ENCODE results near the gene RARB. TPM values are rescaled to one million over a fixed set of nuclear protein-coding genes. Genes with fewer than 3 reads are reported as not detected.

The RARB gene
- total RNA-seq, 1 experiment from 2014 or later = not detected

DNA sequence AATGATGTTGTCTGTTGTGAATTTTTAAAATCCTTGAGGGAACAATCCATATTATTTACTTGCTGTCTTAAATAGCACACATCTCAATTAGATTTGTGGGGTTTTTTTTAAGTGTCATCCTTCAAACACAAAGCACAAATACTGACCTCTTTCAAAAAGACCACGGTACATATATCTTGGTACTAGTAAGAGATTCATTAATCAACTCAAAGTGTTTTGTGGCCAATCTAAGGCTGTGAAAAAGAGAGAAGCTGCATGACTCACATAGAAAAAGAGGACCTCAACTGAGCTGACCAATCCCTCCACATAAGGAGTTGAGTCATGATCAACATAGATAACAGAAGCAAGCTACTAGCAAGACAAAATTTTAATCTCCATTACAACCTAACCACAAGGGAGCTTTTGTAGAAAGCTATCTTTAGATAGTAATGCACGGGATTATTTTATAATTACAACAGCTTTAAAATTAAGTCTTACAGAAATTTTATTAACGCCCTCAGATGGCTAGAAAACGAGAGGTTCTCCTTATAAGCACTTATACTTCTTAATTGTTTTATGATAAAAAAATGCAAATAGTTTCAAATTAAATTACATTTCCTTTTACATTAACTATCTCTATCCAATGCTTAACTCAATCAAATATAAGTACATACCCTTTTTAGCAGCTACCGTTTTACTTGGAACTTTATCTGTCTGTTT, 176.2 kb downstream of the RARB start:
- H3K4me1 ChIP-seq (ENCODE audit: insufficient read depth, low read length) = 0 out of 2 replicates have a peak, but pooled peaks cover 7% of the 10 kb centered on the region
- CTCF ChIA-PET = no interaction called here
- no peaks in the 10 kb centered on the region for H3F3A ChIP-seq (ENCODE audit: low read length, unreplicated experiment)
- H2AFZ ChIP-seq (ENCODE audit: low read length) = no peak overlapping the region
- ATAC-seq (peak; percentile 77), DNase-seq (peak; percentile 37)
- no peak overlapping the region for H3K9ac ChIP-seq (ENCODE audit: low read length)
- peaks cover 6% of the 10 kb centered on the region; the same call in 1 of the 2 replicates for H4K20me1 ChIP-seq (ENCODE audit: low read length)
- TF ChIP-seq EZH2 (IDR thresholded peaks at IDR 0.05; ENCODE audit: low read length, unreplicated experiment) (no peak), CTCF (conservative IDR thresholded peaks at IDR 0.05; ENCODE audit: low read depth, low read length) (no peak), EZH2phosphoT487 (IDR thresholded peaks at IDR 0.05; ENCODE audit: borderline replicate concordance, low read length) (no peak)
- H3K27me3 ChIP-seq (ENCODE audit: low read length) = no peaks in the 10 kb centered on the region
- intact Hi-C loops (cut with micrococcal nuclease) = no loop called here
- H3K36me3 ChIP-seq (ENCODE audit: low read depth, low read length) = peaks cover 32% of the 10 kb centered on the region
- no peaks in the 10 kb centered on the region for H3K9me3 ChIP-seq (ENCODE audit: low read length)
- no peaks in the 10 kb centered on the region for H3K9me2 ChIP-seq (replicated peaks; ENCODE audit: low read length)
- H3K79me2 ChIP-seq (ENCODE audit: low read length) = no peaks in the 10 kb centered on the region
- no peak overlapping the region for H3K4me3 ChIP-seq (ENCODE audit: low read length)
- POLR2A ChIA-PET (ENCODE audit: unreplicated experiment) = no interaction called here
- H3K27ac ChIP-seq (ENCODE audit: low read length) = no peak overlapping the region
- H3K4me2 ChIP-seq (ENCODE audit: low read length) = no peak overlapping the region
- BruUV-seq (replicated peaks) = no TSS peak

- Histone ChIP-seq H3K27ac (ENCODE audit: low read length) (no peak overlapping the region), H3K9me2 (replicated peaks; ENCODE audit: low read length) (no peaks in the 10 kb centered on the region), H3K4me3 (ENCODE audit: low read length) (no peak overlapping the region), H3K4me1 (ENCODE audit: insufficient read depth, low read length) (no peaks in the 10 kb centered on the region), H3K79me2 (ENCODE audit: low read length) (no peaks in the 10 kb centered on the region), H3K27me3 (ENCODE audit: low read length) (no peaks in the 10 kb centered on the region), H2AFZ (ENCODE audit: low read length) (no peak overlapping the region), H4K20me1 (ENCODE audit: low read length) (peaks cover 6% of the 10 kb centered on the region; the same call in 1 of the 2 replicates), H3K36me3 (ENCODE audit: low read depth, low read length) (peaks cover 49% of the 10 kb centered on the region; the same call in 1 of the 2 replicates), H3K4me2 (ENCODE audit: low read length) (no peak overlapping the region), H3K9ac (ENCODE audit: low read length) (no peak overlapping the region), H3K9me3 (ENCODE audit: low read length) (no peaks in the 10 kb centered on the region), H3F3A (ENCODE audit: low read length, unreplicated experiment) (no peaks in the 10 kb centered on the region)
- no peak for ATAC-seq
- no peak for TF ChIP-seq EZH2phosphoT487 (IDR thresholded peaks at IDR 0.05; ENCODE audit: borderline replicate concordance, low read length)
- TF ChIP-seq EZH2 (IDR thresholded peaks at IDR 0.05; ENCODE audit: low read length, unreplicated experiment) = no peak
- TF ChIP-seq CTCF (conservative IDR thresholded peaks at IDR 0.05; ENCODE audit: low read depth, low read length) = no peak
- ChIA-PET POLR2A (ENCODE audit: unreplicated experiment) (no interaction called here), CTCF (no interaction called here)
- intact Hi-C loops (cut with micrococcal nuclease) = no loop called here
- no TSS peak for BruUV-seq (replicated peaks)
- no peak for DNase-seq
Observed at GRCh38 chr3:25610167-25610566, 182.1 kb downstream of the RARB start.

DNA sequence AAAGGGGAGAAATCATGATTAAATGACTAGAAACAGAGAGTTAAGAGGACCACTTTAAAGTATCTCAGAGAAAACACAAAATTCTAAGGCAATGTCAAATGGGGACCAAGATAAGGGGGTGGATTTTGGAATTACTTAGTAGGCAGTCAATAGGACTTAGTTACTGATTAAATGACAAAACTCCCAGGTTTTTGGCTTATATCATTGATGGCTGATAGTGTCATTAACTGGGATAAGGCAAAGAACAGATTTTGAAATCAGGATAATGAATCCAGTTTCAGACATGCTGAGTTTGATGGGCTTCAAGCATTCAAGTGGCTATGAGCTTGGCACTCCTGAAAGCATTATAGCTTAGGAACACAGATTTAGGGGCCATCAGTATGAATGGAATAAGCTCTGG, 182.7 kb downstream of the RARB start:
- H3K9ac ChIP-seq (ENCODE audit: low read length) = no peak overlapping the region
- H3K9me2 ChIP-seq (replicated peaks; ENCODE audit: low read length) = no peaks in the 10 kb centered on the region
- POLR2A ChIA-PET (ENCODE audit: unreplicated experiment) = no interaction called here
- TF ChIP-seq EZH2phosphoT487 (IDR thresholded peaks at IDR 0.05; ENCODE audit: borderline replicate concordance, low read length) = no peak
- TF ChIP-seq EZH2 (IDR thresholded peaks at IDR 0.05; ENCODE audit: low read length, unreplicated experiment) = no peak
- no peak for TF ChIP-seq CTCF (conservative IDR thresholded peaks at IDR 0.05; ENCODE audit: low read depth, low read length)
- no peak overlapping the region for H2AFZ ChIP-seq (ENCODE audit: low read length)
- no peak overlapping the region for H3K4me3 ChIP-seq (ENCODE audit: low read length)
- no peaks in the 10 kb centered on the region for H3K9me3 ChIP-seq (ENCODE audit: low read length)
- DNase-seq = no peak
- H3K4me1 ChIP-seq (ENCODE audit: insufficient read depth, low read length) = no peaks in the 10 kb centered on the region
- intact Hi-C loops (cut with micrococcal nuclease) = no loop called here
- H3K27ac ChIP-seq (ENCODE audit: low read length) = no peak overlapping the region
- H3K79me2 ChIP-seq (ENCODE audit: low read length) = no peaks in the 10 kb centered on the region
- H3F3A ChIP-seq (ENCODE audit: low read length, unreplicated experiment) = no peaks in the 10 kb centered on the region
- H3K36me3 ChIP-seq (ENCODE audit: low read depth, low read length) = peaks cover 43% of the 10 kb centered on the region; the same call in 1 of the 2 replicates
- H4K20me1 ChIP-seq (ENCODE audit: low read length) = peaks cover under 1% of the 10 kb centered on the region; the same call in 1 of the 2 replicates
- H3K4me2 ChIP-seq (ENCODE audit: low read length) = no peak overlapping the region
- ATAC-seq = no peak
- no peaks in the 10 kb centered on the region for H3K27me3 ChIP-seq (ENCODE audit: low read length)
- CTCF ChIA-PET = no interaction called here
- BruUV-seq (replicated peaks) = no TSS peak

All from PC-3 (cell line).